ENCODE data around the gene KIF13A.
"Not testable (repeated sequence)": the region's sequence is repeated elsewhere in the genome, so short reads cannot be mapped to it uniquely, and the experiment has no call there.

The KIF13A gene

DNA sequence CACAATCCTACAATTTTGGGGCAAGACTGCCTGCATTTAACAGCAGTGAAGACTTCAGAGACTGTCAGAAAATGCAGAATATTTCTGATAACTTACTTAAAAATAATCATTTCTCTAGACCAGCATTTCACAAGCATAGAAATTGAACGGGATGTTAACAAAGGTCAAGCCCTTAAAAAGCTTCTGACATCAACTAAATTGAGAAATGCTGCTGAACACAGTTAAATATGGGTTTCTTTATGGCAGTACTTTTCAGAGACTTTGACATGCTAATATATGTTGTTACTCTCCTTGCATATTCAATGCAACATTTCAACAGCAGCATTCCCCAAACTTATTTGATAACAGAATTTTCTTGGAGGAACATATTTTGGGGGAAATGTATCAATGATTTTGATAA is 84.5 kb downstream of the KIF13A start:
- FAIRE-seq (no peak), DNase-seq (ENCODE audit: insufficient read length, low spot score) (no peak)
- no peak for TF ChIP-seq POLR2A (IDR thresholded peaks at IDR 0.05; ENCODE audit: low read depth, low read length)

GRCh38 chr6:17901493-17901892 is 85.9 kb downstream of the KIF13A start:
- no peak for FAIRE-seq
- no peak for TF ChIP-seq POLR2A (IDR thresholded peaks at IDR 0.05; ENCODE audit: low read depth, low read length)

DNA sequence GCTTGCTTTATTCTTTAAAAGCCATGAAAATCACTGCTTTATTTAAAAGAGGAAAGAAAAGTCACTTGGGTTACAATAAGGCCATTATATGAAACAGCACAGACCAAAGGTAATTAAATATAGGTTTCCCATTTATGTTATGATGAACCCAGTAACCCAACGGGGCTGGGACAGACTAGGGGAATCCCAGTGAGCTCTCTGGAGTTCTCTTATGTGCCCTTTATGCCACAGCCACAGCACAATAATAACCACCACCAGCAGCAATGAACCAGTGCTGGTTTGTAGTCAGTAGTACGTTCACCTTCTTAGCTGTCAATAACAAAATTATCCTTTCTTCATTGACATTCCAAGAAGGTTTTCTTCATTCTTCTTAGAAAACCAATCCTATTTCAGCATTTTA is 87.4 kb downstream of the KIF13A start:
- FAIRE-seq, result no peak
- TF ChIP-seq POLR2A (IDR thresholded peaks at IDR 0.05; ENCODE audit: low read depth, low read length), result no peak
- DNase-seq (ENCODE audit: insufficient read length, low spot score), result no peak

More at GRCh38 chr6:17901493-17901892, 85.9 kb downstream of the KIF13A start:
- no peak for DNase-seq (ENCODE audit: insufficient read length, low spot score)

GRCh38 chr6:17899491-17899890 is 87.9 kb downstream of the KIF13A start:
- TF ChIP-seq POLR2A (IDR thresholded peaks at IDR 0.05; ENCODE audit: low read depth, low read length), result no peak
- FAIRE-seq (no peak), DNase-seq (ENCODE audit: insufficient read length, low spot score) (no peak)

DNA sequence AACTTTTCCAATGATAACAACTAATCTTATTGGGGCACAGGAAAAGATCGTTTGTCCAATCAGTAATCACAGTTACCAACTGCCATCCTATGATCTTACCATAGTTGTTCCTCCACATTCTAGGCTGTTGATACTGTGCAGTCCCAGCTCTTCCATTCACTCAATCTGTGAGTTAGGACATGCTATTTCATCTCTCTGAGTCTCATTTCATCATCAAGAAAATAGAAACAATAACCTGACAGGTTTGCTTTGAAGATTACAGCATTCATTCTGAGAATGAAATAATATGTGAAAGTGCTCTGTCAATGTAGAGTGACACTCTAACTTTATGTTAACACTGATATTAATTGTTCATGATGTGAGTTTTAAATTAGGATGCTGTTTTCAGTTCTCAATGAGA is 89.8 kb downstream of the KIF13A start:
- no peak for TF ChIP-seq POLR2A (IDR thresholded peaks at IDR 0.05; ENCODE audit: low read depth, low read length)
- DNase-seq (ENCODE audit: insufficient read length, low spot score), result no peak
- no peak for FAIRE-seq

- no peak for TF ChIP-seq POLR2A (IDR thresholded peaks at IDR 0.05; ENCODE audit: low read depth, low read length)
- DNase-seq (ENCODE audit: insufficient read length, low spot score) (no peak), FAIRE-seq (no peak)
These were observed 92.5 kb downstream of the KIF13A start for GRCh38 chr6:17894905-17895304.

GRCh38 chr6:17894191-17894590 is 93.2 kb downstream of the KIF13A start:
- FAIRE-seq, result no peak
- no peak for TF ChIP-seq POLR2A (IDR thresholded peaks at IDR 0.05; ENCODE audit: low read depth, low read length)
- DNase-seq (ENCODE audit: insufficient read length, low spot score), result no peak

- FAIRE-seq, result no peak
- TF ChIP-seq POLR2A (IDR thresholded peaks at IDR 0.05; ENCODE audit: low read depth, low read length), result no peak
- no peak for DNase-seq (ENCODE audit: insufficient read length, low spot score)
These were observed 95.2 kb downstream of the KIF13A start for GRCh38 chr6:17892097-17892686.

- TF ChIP-seq POLR2A (IDR thresholded peaks at IDR 0.05; ENCODE audit: low read depth, low read length), result no peak
- DNase-seq (ENCODE audit: insufficient read length, low spot score) (no peak), FAIRE-seq (no peak)
These were observed 97.1 kb downstream of the KIF13A start for GRCh38 chr6:17890309-17890708.

DNA sequence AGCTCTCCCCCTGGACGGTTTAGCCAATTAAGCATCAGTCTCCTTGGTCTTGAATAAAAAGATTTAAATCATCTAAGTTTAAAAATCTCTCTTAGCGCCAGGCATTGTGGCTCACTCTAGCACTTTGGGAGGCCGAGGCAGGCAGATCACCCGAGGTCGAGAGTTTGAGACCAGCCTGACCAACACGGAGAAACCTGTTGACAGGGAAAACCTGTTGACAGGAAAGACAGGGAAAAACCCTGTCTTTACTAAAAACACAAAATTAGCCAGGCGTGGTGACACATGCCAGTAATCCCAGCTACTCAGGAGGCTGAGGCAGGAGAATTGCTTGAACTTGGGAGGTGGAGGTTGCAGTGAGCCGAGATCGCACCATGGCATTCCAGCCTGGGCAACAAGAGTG is 97.7 kb downstream of the KIF13A start:
- not testable (repeated sequence) for FAIRE-seq; DNase-seq (ENCODE audit: insufficient read length, low spot score)

- no peak for TF ChIP-seq POLR2A (IDR thresholded peaks at IDR 0.05; ENCODE audit: low read depth, low read length)
- FAIRE-seq, result peak; percentile 66
- DNase-seq (ENCODE audit: insufficient read length, low spot score), result no peak
These were observed 100.5 kb downstream of the KIF13A start for GRCh38 chr6:17886891-17887290.

DNA sequence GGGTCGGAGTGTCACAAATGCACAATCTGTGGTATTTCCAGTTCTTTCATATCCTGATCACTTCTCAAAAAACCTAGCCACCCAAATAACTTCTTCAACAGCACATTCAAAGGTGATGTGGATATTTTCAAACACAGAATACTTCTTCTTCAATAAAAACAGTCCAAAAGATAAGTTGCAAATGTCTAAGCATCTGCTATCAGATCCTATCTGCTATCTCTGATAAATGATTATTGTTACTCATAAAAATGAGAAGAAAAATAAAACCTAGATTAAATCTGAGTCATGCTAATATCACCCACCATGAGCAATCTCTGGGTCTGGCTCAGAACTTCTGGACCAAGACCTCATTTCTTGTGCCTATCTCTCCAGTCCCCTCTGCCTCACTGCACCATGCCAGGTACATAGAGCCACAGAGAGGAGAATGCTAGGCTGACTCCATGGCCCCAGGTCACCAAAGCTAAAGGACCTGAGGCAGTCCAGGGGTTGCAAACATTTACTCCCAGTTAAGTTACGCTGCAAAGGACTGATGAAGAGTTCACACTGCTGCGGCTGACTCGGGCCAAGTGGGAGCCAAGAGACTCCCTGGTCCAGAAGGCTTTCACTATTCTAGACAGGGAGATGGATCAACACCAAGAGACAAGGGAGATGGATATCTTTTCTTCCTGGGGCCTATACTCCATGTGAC is 101.4 kb downstream of the KIF13A start:
- DNase-seq (ENCODE audit: insufficient read length, low spot score) (no peak), FAIRE-seq (no peak)
- TF ChIP-seq POLR2A (IDR thresholded peaks at IDR 0.05; ENCODE audit: low read depth, low read length), result no peak

DNA sequence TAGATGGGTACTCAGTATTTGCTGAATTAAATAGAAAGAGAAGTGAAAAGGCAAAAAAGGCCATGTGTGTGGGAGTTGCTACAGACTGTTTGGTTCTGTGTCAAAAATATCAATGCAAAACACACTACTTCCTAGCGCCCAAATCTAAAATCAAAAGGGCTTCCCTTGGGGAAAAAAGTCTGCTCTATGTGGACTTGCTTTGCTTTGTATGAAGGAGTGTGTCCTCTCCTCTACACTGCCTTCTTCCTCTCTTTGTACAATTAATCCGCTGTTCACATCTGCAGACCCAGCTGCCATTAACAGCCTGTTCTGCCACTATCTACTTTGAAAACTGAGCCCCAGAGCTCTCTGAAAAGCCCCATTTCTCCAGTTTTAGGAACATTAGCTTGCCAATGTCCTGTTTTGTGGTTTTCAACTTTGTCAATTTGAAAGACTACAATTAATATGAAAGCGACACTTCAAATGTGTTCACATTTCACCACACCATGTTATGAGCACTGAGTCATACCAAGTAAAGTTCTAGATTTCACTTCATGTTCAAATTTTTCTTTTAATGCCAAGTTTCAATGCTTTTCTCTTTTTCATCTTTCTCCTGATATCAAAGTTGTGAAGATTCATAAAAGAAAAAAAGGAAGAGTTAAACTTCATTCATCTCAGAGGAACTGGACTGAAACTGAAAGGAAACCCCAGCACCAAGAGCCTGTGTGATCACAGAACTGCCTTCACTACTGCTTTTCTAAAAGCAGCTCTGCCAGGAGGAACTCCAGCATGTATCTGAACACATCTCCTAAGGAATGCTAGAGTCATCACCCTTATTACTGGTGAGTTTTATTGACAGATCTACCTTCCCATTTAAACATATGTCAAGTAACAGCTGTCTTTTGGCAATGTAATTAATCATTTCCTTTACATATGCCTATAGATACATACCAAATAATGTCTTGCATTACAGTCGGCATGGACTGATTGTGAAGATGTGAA is 102.6 kb downstream of the KIF13A start:
- DNase-seq (ENCODE audit: insufficient read length, low spot score) (no peak), FAIRE-seq (peak; percentile 30)
- no peak for TF ChIP-seq POLR2A (IDR thresholded peaks at IDR 0.05; ENCODE audit: low read depth, low read length)
